Activated T-helper 9 cell treated with anti-CD3 and anti-CD28 coated beads, Interleukin-2, amount 50 U/mL, for 16 hours (primary cell): ENCODE results near the gene SCYGR8.

Experiments used
- DNase-seq: peaks from one replicate; pipeline ENCODE4 v3.0.0-alpha.2; 2020; ENCODE audit warnings: low read depth

SCYGR8 gene

GRCh38 chr2:227761740-227762476 is 16.2 kb downstream of the SCYGR8 start:
- DNase-seq: no peak

GRCh38 chr2:227765788-227766372 is 20.2 kb downstream of the SCYGR8 start:
- no peak for DNase-seq

GRCh38 chr2:227766373-227766883 is 20.7 kb downstream of the SCYGR8 start:
- peak; percentile 36 for DNase-seq

DNA sequence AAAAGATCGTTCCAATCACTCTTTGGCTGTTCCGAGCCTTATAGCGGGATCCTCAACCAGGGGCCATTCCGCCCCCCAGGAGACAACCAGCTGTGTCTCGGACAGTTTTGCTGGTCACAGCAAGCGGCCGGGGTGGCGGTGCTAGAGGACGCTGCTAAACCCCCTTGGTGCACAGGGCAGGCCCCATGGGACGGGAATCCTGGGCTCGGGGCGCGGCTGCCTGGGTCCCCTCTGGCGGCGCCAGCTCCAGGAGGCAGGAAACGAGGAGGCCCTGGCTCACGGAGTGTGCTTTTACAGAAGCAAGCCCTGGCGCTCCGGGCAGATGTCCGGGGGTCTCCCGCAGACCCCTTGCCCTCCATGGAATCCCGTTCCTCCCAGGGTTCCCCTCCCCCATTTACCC is 22.1 kb downstream of the SCYGR8 start:
- DNase-seq: no peak

GRCh38 chr2:227772197-227772661 is 26.5 kb downstream of the SCYGR8 start:
- no peak for DNase-seq

- no peak for DNase-seq
Measured at GRCh38 chr2:227772932-227773331, 27.2 kb downstream of the SCYGR8 start.

DNA sequence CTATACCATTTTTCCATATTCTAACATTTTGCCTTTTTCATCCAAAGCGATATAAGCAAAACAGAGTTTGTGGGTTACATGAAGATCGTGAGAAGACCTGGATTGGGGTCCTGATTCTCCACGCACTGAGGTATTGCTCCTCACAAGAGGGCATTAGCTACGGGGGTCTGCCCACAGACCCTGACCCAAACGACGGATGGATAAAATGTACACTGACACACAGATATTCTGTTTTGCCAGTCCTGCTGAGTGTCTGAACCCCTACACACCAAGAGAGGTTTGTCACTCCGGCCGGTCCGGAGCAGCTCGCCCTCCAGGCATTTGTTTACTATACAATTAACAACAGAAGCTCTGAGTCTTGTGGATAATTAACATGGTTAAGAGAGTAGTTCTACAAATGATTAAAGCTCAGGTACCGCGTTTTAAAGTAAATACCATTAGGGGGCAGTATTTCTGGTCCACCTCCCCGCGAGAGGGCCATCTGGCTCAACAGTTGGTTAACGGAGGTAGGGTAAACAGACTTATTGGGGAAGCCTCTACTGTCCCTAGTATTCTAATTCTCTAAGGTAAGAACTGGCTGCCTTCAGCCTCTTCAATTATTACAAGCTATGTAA is 28.4 kb downstream of the SCYGR8 start:
- no peak for DNase-seq

- no peak for DNase-seq
Measured at GRCh38 chr2:227774895-227775842, 29.5 kb downstream of the SCYGR8 start.

GRCh38 chr2:227780981-227781615 is 35.4 kb downstream of the SCYGR8 start:
- no peak for DNase-seq

DNA sequence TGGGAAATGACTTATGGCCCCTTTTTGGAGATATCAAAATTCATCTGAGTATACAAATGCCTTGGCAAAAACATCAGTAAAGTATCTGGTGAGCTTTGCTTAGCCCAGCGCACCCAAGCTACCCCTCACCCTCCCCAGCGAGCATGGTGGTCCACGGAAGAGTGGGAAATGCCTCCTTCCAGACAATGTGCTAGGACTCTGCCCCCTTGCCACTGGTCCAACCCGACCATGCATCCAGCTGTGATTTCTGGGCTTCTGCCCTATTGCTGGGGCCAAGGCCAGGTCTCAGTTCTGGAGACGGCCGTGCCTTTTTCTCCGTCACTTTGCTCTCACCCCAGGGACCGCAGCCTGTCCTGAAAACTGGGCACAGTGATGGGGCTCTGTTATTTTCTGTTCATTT is 36.1 kb downstream of the SCYGR8 start:
- DNase-seq: no peak

DNA sequence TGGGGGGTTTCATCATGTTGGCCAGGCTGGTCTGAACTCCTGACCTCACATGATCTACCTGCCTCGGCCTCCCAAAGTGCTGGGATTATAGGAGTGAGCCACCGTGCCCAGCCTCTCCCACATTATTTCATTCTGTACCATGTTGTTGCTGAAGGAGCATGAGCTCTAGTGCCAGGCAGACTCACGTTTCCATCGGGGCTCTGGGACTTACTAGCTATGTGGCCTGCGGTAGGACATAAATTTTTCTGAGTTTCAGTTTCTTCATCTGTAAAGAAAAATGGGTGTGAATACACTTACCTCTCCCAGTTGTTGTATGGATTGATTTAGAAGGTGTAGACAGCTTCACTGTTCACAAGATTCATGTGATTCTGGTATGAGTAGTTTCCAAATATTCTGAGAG is 37.1 kb downstream of the SCYGR8 start:
- no peak for DNase-seq

- DNase-seq: no peak
Measured at GRCh38 chr2:227783404-227784138, 37.9 kb downstream of the SCYGR8 start.

- no peak for DNase-seq
Measured at GRCh38 chr2:227785293-227785692, 39.6 kb downstream of the SCYGR8 start.

GRCh38 chr2:227788561-227789018 is 42.9 kb downstream of the SCYGR8 start:
- no peak for DNase-seq

- DNase-seq: no peak
Measured at GRCh38 chr2:227789803-227790202, 44.1 kb downstream of the SCYGR8 start.

GRCh38 chr2:227793148-227793712 is 47.5 kb downstream of the SCYGR8 start:
- no peak for DNase-seq
